ENCODE measurements around the gene REPS2.

Gene REPS2

DNA sequence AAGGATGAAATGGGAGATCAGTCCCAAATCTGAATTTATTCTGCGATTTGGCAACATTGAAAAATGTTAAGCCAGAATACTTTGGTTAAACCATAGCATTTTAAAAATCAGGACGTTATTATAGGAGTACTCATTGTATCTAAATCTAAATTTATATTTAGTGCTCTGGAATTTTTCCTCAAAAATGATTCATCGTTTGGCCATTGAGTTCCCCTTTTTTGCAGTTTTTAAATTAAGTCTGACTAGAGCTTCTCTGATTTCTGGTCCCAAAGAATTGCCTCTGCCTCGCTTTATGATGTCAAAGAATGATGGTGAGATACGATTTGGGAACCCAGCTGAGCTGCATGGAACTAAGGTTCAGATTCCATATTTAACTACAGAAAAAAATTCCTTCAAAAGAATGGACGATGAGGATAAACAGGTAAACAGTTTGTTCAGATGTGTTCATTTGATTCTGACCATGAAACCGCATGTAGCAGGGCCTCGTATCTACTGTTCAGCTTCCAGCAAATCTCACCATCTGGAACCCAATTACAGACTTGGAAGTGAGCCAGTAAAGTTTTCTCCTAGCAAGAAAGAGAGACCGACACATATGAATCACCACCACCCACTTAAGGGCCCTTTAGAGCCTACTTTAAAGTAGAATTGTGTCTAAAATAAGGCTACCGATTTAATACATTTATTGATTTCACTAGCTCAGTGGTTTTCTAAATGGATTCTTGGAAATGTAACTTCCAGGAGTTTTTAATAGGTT is 75.6 kb downstream of the REPS2 start:
- Mint-ChIP-seq H3K36me3 (ENCODE audit: low read depth) (no peaks in the 10 kb centered on the region), H3K9me3 (no peaks in the 10 kb centered on the region), H3K4me3 (no peak overlapping the region), H3K27me3 (ENCODE audit: low read depth, poor library complexity) (peaks cover 10% of the 10 kb centered on the region), H3K4me1 (peaks cover 29% of the 10 kb centered on the region), H3K27ac (no peak overlapping the region)
- DNase-seq = no peak
- TF ChIP-seq, protein P1, sequence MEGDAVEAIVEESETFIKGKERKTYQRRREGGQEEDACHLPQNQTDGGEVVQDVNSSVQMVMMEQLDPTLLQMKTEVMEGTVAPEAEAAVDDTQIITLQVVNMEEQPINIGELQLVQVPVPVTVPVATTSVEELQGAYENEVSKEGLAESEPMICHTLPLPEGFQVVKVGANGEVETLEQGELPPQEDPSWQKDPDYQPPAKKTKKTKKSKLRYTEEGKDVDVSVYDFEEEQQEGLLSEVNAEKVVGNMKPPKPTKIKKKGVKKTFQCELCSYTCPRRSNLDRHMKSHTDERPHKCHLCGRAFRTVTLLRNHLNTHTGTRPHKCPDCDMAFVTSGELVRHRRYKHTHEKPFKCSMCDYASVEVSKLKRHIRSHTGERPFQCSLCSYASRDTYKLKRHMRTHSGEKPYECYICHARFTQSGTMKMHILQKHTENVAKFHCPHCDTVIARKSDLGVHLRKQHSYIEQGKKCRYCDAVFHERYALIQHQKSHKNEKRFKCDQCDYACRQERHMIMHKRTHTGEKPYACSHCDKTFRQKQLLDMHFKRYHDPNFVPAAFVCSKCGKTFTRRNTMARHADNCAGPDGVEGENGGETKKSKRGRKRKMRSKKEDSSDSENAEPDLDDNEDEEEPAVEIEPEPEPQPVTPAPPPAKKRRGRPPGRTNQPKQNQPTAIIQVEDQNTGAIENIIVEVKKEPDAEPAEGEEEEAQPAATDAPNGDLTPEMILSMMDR (IDR thresholded peaks at IDR 0.05) = no peak

DNA sequence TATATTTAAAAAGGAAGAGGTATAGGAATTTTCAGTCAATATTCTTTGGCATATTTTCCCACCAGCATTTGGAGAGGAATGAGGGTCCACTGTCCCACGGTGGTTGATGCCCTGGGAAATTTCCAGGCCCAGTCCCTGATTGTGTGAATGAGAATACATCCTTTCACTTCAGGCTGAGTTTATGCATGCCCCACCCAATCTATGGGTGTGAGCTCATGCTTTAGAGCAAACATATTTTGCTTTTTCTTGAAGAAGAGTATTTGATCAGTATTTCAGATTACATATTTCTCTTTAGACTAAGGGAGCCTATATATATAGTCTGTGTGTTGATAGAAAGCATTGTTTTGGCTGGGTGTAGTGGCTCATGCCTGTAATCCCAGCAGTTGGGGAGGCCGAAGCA is 77.2 kb downstream of the REPS2 start:
- Mint-ChIP-seq H3K27me3 (ENCODE audit: low read depth, poor library complexity) (peaks cover 8% of the 10 kb centered on the region), H3K9me3 (no peaks in the 10 kb centered on the region), H3K4me3 (no peak overlapping the region)

DNA sequence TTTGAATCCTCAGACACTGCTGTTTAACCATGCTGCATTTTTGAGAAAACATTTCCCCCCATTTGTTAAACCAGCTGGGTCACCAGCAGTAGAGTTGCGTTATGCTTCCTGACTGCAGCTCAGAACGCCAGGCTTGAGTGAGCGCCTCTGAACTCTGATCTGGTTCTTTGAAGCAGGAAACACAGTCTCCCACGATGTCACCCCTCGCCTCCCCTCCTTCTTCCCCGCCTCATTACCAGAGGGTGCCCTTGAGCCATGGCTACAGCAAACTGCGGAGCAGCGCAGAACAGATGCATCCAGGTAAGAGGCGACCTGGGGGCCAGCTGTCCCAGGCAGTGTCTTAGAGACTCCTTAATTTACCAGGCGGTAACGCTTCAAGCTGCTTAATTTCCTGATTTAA is 78.4 kb downstream of the REPS2 start:
- peak overlapping the region; percentile 88 for H3K27ac Mint-ChIP-seq
- H3K4me1 Mint-ChIP-seq = peaks cover 29% of the 10 kb centered on the region
- TF ChIP-seq, protein P1 (IDR thresholded peaks at IDR 0.05) = no peak
- H3K27me3 Mint-ChIP-seq (ENCODE audit: low read depth, poor library complexity) = peaks cover 8% of the 10 kb centered on the region
- peak overlapping the region; percentile 46 for H3K4me3 Mint-ChIP-seq
- H3K36me3 Mint-ChIP-seq (ENCODE audit: low read depth) = no peaks in the 10 kb centered on the region
- DNase-seq = peak; percentile 56
- no peaks in the 10 kb centered on the region for H3K9me3 Mint-ChIP-seq

More for the DNA sequence above, 77.2 kb downstream of the REPS2 start:
- TF ChIP-seq, protein P1 (IDR thresholded peaks at IDR 0.05) = no peak
- DNase-seq = no peak
- H3K27ac Mint-ChIP-seq = no peak overlapping the region
- no peaks in the 10 kb centered on the region for H3K36me3 Mint-ChIP-seq (ENCODE audit: low read depth)
- H3K4me1 Mint-ChIP-seq = peaks cover 29% of the 10 kb centered on the region

DNA sequence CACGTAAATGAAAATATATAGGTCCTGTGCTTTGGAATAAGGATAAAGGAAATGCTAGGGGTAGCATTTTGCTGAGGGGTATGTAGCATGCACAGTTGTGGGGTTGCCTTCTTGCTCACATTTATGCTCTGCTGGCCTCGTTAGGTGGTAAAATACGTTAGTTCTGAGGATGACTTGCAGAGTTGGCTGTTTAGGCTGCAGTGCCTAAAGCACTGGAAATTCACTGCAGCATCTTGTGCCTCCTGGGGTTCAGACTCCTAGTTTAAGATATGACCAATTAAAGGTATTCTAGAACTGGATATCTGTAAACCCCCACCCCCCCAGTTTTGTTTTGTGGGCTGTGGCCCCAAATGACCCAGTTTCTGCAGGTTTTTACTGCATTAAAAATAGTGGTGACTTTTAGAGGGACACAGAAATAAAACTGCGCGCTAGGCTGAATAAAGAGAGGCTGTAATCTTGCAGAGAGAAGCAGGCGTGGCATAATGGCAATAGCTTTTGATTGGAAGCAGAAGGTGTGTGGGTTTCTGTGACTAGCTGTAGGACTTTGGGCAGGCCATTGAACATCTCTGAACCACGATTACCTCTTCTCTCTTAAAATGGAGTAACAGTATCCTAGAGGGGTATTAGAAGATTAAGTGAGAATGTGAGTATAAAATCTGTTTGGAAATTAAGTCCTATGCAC is 79.3 kb downstream of the REPS2 start:
- Mint-ChIP-seq H3K9me3 (no peaks in the 10 kb centered on the region), H3K27me3 (ENCODE audit: low read depth, poor library complexity) (peaks cover 8% of the 10 kb centered on the region), H3K4me3 (no peak overlapping the region), H3K4me1 (peaks cover 29% of the 10 kb centered on the region), H3K36me3 (ENCODE audit: low read depth) (no peaks in the 10 kb centered on the region), H3K27ac (no peak overlapping the region)
- TF ChIP-seq, protein P1 (IDR thresholded peaks at IDR 0.05) = no peak
- DNase-seq = no peak

DNA sequence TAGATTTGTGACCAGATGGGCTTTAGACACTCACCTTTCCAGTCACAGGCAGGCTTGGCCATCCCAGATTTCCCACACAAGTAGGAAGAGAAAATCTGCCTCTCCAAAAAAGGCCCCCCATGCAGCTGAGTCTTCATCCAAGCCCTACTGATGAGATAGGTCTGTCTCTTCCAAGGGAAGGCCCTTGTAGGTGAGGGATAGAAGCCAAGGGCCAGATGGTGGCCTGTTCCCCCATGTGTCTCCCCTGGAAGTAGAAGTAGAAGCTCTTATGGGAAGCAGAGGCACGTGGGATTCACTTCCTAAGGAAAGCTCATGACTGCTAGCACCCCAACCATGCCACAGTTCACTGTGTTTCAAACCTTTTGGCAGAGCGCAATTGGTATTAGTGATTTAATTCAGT is 81.5 kb downstream of the REPS2 start:
- H3K27me3 Mint-ChIP-seq (ENCODE audit: low read depth, poor library complexity) = peaks cover 8% of the 10 kb centered on the region
- H3K27ac Mint-ChIP-seq = no peak overlapping the region
- no peaks in the 10 kb centered on the region for H3K36me3 Mint-ChIP-seq (ENCODE audit: low read depth)
- H3K4me3 Mint-ChIP-seq = no peak overlapping the region
- TF ChIP-seq, protein P1 (IDR thresholded peaks at IDR 0.05) = no peak
- DNase-seq = no peak
- H3K9me3 Mint-ChIP-seq = no peaks in the 10 kb centered on the region
- peaks cover 29% of the 10 kb centered on the region for H3K4me1 Mint-ChIP-seq

Measured in nephron progenitor cell (in vitro differentiated cells).